OCI-LY7 (cell line): ENCODE data around the gene C9orf50. TPM values are rescaled to one million over a fixed set of nuclear protein-coding genes. Genes with fewer than 3 reads are reported as not detected.

ENCODE experiments used
- BruUV-seq: library from RNA; stranded (reverse); fragments of 400-500 nt; replicated peaks from 2 replicates; lab custom pipeline; 2021; lab: Mats Ljungman, UMichigan
- CTCF ChIA-PET: fragments of 300-600 bp; sonication (Branson Sonifier 250); formaldehyde crosslinking; loops from one replicate; lab custom pipeline; 2022; ENCODE audit warnings: antibody characterized with exemption; ENCODE audit not compliant: unreplicated experiment; lab: Charles Lee
- POLR2A ChIA-PET: fragments of 300-600 bp; sonication (Branson Sonifier 250); formaldehyde crosslinking; loops from one replicate; lab custom pipeline; 2022; ENCODE audit warnings: antibody characterized with exemption; lab: Charles Lee
- DNase-seq: peaks from one replicate; pipeline ENCODE4 v3.0.0-alpha.2; 2015; ENCODE audit warnings: low spot score
- H2AFZ ChIP-seq: fragments of 200-600 bp; sonication (generic), shearing (Covaris generic); 2 replicates; pipeline ENCODE4 v1.6.1; 2014; ENCODE audit warnings: mild to moderate bottlenecking, antibody characterized with exemption, low read length, moderate library complexity
- H3K27ac ChIP-seq: fragments of 200-600 bp; sonication (generic); 2 replicates; pipeline ENCODE4 v1.5.1; 2014; ENCODE audit warnings: mixed run types, low read depth, mild to moderate bottlenecking, moderate library complexity, low read length, inconsistent platforms; ENCODE audit not compliant: poor library complexity, severe bottlenecking
- H3K36me3 ChIP-seq: fragments of 200-600 bp; sonication (generic); 2 replicates; pipeline ENCODE4 v1.6.1; 2014; ENCODE audit warnings: mild to moderate bottlenecking, antibody characterized with exemption, low read length, moderate library complexity, mixed read lengths; ENCODE audit not compliant: insufficient read depth
- H3K4me1 ChIP-seq: fragments of 200-600 bp; sonication (generic); 2 replicates; pipeline ENCODE4 v1.5.1; 2014; ENCODE audit warnings: mild to moderate bottlenecking, low read length; ENCODE audit not compliant: insufficient read depth, poor library complexity, severe bottlenecking
- H3K4me2 ChIP-seq: fragments of 200-600 bp; sonication (generic); 2 replicates; pipeline ENCODE4 v1.6.1; 2014; ENCODE audit warnings: mild to moderate bottlenecking, low read length
- H3K4me3 ChIP-seq: fragments of 200-600 bp; sonication (generic); 2 replicates; pipeline ENCODE4 v1.5.1; 2014; ENCODE audit warnings: mild to moderate bottlenecking, low read depth, low read length; ENCODE audit not compliant: poor library complexity, severe bottlenecking
- H3K79me2 ChIP-seq: fragments of 200-600 bp; sonication (generic); 2 replicates; pipeline ENCODE4 v1.6.1; 2016; ENCODE audit warnings: low read depth, mild to moderate bottlenecking, low read length, moderate library complexity, mixed read lengths; ENCODE audit not compliant: insufficient read depth
- H3K9me2 ChIP-seq: fragments of 200-600 bp; sonication (generic); 2 replicates; pipeline ENCODE4 v1.6.1; 2016; ENCODE audit warnings: mild to moderate bottlenecking, low read length, mixed read lengths; ENCODE audit not compliant: insufficient read depth
- H3K9me3 ChIP-seq: fragments of 200-600 bp; sonication (generic); 2 replicates; pipeline ENCODE4 v1.6.1; 2014; ENCODE audit warnings: mild to moderate bottlenecking, mixed run types, low read length, mixed read lengths
- H4K20me1 ChIP-seq: fragments of 200-600 bp; sonication (generic); 2 replicates; pipeline ENCODE4 v1.6.1; 2014; ENCODE audit warnings: mild to moderate bottlenecking, antibody characterized with exemption, low read length, moderate library complexity, mixed read lengths; ENCODE audit not compliant: insufficient read depth
- EZH2phosphoT487 ChIP-seq: fragments of 200-600 bp; sonication (generic); IDR thresholded peaks from 2 replicates; pipeline ENCODE4 v1.6.1; 2018; ENCODE audit warnings: low read depth, borderline replicate concordance, mild to moderate bottlenecking, mixed run types, antibody characterized with exemption, low read length, moderate library complexity, mixed read lengths
- intact Hi-C: fragments of 100-400 bp; cut with micrococcal nuclease; formaldehyde crosslinking; loops from one replicate; pipeline ENCODE4 v1.10.0; 2022; ENCODE audit not compliant: unreplicated experiment
- total RNA-seq, 2 experiments: library from RNA; depleted of rRNA in 1 of 2; stranded (reverse); fragments of >200 nt in 1 of 2; shearing (Covaris generic) in 1 of 2; gene quantifications; 2 replicates each; pipeline ENCODE4 v1.2.3, GENCODE V29; 2014 to 2022
- TF ChIP-seq, protein P1 (sequence below): fragments of 200-600 bp; sonication (generic); conservative IDR thresholded peaks from 2 replicates; pipeline ENCODE4 v1.5.1; 2014; ENCODE audit warnings: mild to moderate bottlenecking, antibody characterized with exemption, low read length, moderate library complexity, mixed read lengths

C9orf50 gene
- total RNA-seq, 2 experiments from 2014 or later = not detected

DNA sequence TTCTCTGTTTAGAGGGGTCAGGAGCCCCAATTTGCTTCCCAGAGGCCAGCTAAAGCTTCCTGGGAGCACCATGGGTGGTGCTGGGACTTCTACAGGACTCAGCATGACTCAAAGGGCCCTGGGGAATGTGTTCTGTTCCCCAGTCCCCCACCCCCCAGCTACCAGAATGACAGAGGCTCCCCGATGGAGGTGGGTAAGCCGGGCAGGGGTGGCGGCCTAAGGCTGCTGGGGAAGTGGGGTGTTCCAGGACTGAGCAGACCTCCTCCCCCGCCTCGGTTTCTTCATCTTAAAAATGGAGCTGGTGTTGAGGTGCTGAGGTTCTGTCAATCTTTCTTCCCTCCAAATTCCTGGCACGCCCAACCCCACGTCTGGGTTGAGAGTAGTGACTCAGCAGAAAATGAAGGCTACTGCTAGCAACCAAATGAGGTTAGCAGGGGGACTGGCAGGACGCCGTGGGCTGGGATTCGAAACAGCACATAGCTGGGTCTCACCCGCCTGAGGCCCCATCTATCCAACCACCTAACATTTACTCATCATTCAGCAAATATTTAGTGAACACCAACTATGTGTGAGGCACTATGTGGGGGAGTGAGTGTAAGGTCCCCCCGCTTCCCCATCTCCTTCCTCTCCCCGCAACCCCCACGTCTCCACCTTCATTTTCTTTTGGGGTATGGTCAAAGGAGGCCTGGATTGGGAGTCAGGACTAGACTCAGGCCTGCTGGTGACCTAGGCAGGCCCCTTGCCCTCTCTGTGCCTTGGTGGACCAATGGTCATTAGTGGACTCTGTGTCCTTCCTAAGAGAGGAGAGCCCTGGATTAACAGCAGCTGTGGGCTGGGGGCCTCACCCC, 50.2 kb downstream of the C9orf50 start:
- no peak overlapping the region for H3K27ac ChIP-seq
- no peak overlapping the region for H3K4me2 ChIP-seq
- no peaks in the 10 kb centered on the region for H3K36me3 ChIP-seq
- H3K9me2 ChIP-seq = no peaks in the 10 kb centered on the region
- TF ChIP-seq, protein P1, sequence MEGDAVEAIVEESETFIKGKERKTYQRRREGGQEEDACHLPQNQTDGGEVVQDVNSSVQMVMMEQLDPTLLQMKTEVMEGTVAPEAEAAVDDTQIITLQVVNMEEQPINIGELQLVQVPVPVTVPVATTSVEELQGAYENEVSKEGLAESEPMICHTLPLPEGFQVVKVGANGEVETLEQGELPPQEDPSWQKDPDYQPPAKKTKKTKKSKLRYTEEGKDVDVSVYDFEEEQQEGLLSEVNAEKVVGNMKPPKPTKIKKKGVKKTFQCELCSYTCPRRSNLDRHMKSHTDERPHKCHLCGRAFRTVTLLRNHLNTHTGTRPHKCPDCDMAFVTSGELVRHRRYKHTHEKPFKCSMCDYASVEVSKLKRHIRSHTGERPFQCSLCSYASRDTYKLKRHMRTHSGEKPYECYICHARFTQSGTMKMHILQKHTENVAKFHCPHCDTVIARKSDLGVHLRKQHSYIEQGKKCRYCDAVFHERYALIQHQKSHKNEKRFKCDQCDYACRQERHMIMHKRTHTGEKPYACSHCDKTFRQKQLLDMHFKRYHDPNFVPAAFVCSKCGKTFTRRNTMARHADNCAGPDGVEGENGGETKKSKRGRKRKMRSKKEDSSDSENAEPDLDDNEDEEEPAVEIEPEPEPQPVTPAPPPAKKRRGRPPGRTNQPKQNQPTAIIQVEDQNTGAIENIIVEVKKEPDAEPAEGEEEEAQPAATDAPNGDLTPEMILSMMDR = no peak
- no peak for TF ChIP-seq EZH2phosphoT487
- no peak overlapping the region for H3K4me3 ChIP-seq
- no peaks in the 10 kb centered on the region for H3K79me2 ChIP-seq
- no peaks in the 10 kb centered on the region for H3K9me3 ChIP-seq
- H3K4me1 ChIP-seq = no peaks in the 10 kb centered on the region
- no TSS peak for BruUV-seq
- no peak overlapping the region for H2AFZ ChIP-seq
- intact Hi-C loops = no loop called here
- no peaks in the 10 kb centered on the region for H4K20me1 ChIP-seq
- ChIA-PET POLR2A (interaction anchor here (0.6 to 1.2 kb wide), 2 partner anchors 11 to 109 kb away, joined by 3 read pairs; no protein-coding TSS in a partner anchor), CTCF (interaction anchor here (0.6 kb wide), 1 partner anchor 16 kb away, joined by 3 read pairs; no protein-coding TSS in a partner anchor)
- no peak for DNase-seq

DNA sequence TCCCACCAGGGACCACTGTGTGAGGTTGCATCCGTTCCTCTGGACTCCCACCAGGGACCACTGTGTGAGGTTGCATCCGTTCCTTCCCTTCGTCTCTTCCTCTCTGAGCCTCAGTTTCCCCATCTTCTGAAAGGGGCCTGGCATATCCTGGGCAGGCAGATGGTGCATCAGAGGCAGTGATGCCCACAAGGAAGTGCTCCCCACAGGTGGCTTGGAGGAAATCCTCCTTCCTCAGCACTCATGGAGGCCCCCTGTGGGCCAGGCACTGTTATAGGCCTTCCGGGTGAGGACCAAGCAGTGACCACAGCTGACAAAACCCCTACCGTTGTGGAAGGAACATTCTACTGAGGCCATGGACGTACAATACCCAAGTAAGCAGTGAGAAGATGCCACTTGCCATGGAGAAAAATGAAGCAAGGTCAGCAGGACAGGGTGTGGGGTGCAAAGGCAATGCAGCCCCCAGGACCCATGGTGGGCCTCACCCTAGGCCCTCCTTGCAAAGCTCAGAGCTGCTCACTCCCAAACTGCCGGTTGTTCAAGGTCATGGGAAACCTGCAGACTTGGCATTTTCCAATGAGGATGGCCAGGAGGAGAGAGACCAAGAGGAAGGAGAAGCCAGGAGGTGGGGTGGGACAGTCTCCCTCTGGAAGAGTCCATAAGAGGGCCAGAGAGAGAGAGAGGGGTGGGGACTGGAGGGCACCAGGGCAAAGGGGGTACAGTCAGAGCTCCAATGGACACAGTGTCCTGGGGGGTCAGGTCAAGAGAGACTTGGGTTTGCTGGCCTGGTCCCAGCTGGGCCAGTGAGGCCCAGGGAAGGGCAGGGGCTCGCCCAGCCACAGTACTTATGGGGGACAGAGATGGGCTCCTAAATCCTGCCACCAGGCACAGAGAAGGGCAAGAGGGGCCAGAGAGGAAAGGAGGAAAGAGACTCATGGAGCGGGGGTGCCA, 51.1 kb downstream of the C9orf50 start:
- peak; percentile 21 for DNase-seq
- Histone ChIP-seq H2AFZ (no peak overlapping the region), H3K4me2 (no peak overlapping the region), H3K9me3 (no peaks in the 10 kb centered on the region), H3K36me3 (no peaks in the 10 kb centered on the region), H3K4me1 (no peaks in the 10 kb centered on the region), H3K79me2 (no peaks in the 10 kb centered on the region), H3K9me2 (no peaks in the 10 kb centered on the region), H3K4me3 (no peak overlapping the region), H4K20me1 (no peaks in the 10 kb centered on the region), H3K27ac (no peak overlapping the region)
- BruUV-seq = no TSS peak
- TF ChIP-seq, protein P1 = peak; percentile 56
- TF ChIP-seq EZH2phosphoT487 = no peak
- intact Hi-C loops = no loop called here
- POLR2A ChIA-PET = interaction anchor here (0.6 to 1.2 kb wide), 2 partner anchors 10 to 108 kb away, joined by 3 read pairs; no protein-coding TSS in a partner anchor
- CTCF ChIA-PET = interaction anchor here (0.6 kb wide), 1 partner anchor 15 kb away, joined by 3 read pairs; no protein-coding TSS in a partner anchor
